ENCODE data around the gene SAMSN1.
"Not testable (repeated sequence)": the region's sequence is repeated elsewhere in the genome, so short reads cannot be mapped to it uniquely, and the experiment has no call there.

SAMSN1 gene

DNA sequence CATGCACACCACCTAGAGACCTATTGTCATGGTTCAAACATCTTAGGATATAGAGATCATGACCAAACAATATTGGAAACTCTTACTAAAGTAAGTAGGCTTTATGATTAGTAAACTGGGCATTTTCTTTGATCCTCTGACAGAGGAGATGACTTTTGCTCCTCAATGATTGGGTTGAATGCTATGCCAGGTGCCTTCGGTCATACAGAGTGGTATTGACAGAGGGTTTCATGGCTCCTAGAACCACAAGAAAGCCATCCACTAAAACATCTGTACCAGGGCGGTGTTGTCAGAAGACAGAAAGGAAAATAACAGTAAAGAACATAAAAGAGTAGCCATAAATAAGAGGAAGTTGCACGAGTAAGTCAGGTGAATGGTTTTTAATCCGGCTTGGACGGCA is 20.8 kb upstream of the SAMSN1 start:
- DNase-seq (ENCODE audit: low spot score) = no peak

DNA sequence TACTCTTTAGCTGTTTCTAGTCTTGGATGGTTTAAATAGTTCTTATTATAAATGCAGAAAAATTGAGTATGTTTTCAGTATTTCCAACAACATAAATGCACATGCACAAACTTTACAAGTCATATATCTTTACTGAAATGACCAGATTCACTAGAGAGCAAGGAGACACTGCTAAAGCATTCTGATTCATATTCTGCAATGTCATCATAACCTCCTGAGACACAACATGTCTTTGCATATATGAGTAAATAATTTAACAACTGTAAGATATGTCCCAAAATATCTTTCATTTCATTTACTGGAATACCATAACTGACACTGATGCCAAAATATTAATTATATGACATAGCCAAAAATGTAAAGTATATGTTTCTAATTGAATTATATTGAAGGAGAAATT is 16.8 kb upstream of the SAMSN1 start:
- DNase-seq (ENCODE audit: low spot score) = no peak

DNA sequence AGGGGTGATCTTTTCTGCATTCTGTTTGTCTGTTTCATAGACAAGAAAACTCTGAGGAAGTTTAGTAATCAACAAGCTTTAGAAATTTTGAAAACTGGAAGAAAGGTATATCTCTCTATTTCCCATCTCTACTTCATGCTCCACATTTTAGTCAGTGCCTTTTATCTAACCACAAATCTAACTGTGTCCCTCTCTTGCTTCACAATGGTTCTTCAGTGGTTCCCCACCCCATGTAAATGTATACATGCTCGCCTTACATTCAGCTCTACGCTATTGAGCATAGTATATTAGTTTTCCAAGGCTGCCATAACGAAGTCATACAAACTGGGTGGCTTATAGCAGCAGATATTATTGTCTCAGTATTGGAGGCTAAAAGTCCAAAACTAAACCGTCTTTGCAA is 14.4 kb upstream of the SAMSN1 start:
- DNase-seq (ENCODE audit: low spot score) = no peak

DNA sequence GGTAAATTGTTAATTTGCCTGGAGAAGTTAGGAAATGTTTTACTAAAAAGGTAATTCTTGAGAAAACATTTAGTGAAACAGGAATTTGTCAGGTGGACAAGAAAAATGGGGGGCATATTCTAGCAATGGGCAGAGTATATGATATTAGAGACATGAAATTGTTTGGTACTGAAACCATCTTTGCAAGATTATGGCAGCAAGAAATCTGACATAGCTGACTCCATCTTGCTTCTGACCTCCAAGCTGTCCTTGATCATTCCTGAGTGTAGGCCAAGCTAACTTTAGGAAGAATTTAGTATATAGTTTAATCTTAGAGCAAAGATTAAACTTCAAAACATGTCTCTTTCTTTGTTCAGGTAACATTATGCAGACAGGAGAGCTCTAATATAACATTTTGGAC is 14.0 kb upstream of the SAMSN1 start:
- no peak for DNase-seq (ENCODE audit: low spot score)

DNA sequence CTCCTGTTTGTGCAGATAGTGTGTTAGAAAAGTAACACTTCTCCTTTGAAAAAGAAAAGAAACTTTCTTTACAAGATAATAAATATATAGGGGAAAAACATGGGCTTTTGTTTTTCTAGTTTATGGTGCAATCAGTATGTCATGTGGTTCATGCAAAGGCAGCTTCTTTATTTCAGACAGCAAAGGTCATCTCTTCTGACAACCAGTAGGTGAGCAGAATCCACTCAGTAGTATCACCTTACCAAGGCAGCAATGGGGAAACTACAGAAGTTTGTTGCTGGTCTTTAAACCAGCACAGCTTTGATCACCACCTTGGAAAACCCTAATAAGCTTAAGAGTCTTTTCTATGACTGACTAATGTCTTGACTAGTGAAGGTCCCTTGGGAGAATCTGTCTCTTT is 13.0 kb upstream of the SAMSN1 start:
- no peak for DNase-seq (ENCODE audit: low spot score)

DNA sequence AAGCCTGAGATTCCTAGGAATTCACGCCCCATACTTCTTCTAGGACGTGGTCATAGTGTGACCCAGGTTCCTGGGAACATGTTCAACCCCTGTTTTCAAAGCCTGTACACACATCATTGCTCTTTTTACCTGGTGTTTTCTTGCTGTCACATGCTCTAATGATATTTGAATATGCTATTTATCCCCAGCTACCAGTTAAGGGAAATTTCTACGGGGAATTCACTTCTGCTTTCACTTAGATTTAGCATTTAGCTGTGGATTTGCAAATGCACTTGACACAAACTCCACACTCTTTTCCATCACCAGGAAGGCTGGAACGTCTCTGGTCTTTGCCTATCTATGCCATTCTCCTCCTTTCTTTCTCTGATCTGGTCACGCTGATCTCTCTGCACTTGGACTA is 11.3 kb upstream of the SAMSN1 start:
- no peak for DNase-seq (ENCODE audit: low spot score)

DNA sequence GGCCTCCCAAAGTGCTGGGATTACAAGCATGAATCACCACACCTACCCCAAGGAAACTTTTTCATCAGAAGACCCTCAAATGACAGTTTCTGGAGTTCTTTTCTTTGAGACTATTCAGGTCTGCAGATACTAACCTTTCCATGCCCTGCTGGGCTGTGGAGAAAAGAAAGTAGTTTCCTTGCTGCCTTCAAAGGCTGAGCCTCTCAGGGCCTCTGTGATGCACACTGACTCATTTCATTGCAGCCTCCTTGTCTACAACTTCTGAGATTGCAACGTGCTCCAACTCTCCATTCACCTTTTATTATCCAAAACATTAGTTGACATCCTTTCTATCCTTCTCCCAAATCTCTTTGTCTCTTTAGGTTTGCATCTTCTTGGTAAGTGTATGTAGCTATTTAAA is 8.8 kb upstream of the SAMSN1 start:
- no peak for DNase-seq (ENCODE audit: low spot score)

DNA sequence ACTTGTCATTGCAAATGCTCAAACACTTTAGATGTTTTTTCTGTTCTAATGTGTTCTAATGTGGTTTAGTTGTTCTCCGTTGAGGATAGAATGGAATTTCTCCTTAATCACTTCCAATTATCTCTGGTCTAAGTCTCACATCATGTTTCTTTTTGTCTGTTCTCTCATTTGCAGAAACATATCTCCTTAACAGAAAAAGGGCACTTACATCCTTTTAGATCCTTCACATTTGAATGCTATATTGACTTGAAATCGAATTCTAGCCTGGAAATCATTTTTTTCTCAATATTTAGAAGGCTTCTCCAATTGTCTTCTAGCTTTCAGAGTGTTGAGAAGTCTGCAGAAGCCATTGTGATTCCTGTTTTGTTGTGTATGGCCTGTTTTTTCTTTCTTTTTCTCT is 7.3 kb upstream of the SAMSN1 start:
- no peak for DNase-seq (ENCODE audit: low spot score)

DNA sequence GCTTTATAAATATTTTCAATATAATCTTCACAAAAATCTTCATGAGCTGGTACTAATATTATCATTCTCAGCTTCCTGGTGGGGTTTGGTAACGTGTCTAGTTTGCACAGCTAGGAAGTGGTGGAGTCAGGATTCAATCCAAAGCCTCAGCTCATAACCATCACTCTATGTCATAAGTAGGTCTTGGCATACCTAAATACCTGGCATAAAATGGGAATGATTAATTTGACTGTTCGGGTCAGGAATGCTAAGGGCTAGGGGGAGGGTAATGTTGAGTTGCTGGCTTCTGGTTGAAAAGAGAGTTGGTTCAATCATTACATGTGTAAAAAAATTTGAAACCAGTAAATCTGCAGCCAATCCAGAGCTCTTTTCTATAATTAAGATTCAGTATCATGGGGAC is 5.6 kb upstream of the SAMSN1 start:
- no peak for DNase-seq (ENCODE audit: low spot score)

DNA sequence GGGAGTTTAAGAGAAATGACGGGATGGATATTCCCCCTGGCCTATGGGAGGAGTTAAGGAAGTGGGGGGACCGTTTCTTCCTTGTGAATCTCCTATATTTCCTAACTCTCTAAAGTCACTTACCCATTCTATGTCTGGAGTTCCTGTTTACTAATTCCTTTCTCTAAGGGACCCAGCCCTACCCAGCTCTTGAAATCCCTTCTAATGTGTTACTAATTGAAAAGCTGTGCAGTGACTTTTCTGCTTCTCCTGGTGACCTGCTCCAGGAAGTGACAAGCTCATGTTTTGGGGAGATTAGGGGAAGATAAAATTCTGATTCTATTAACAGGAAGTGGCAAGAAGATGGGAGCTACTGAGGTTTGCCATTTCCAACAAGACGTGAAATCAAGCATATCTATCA is 4.0 kb upstream of the SAMSN1 start:
- DNase-seq (ENCODE audit: low spot score) = no peak

DNA sequence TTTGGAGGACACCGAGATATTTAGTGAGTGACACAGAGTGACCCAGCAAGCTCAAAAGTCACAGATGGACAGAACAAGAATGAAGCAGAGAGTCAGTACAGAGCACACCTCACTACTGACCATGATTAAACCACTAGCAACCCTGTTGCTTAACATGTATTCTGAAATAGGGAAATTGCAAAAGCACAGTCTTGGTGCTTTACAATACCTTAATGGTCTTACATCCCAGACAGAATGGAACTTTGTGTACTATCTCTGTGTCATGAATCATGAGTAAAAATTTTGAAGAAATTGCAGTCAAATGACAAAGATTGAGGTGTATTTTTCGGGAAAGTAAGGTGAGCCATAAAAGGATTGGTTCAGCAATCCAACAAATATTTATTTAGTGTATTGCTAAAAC is 2.7 kb upstream of the SAMSN1 start:
- DNase-seq (ENCODE audit: low spot score) = no peak

DNA sequence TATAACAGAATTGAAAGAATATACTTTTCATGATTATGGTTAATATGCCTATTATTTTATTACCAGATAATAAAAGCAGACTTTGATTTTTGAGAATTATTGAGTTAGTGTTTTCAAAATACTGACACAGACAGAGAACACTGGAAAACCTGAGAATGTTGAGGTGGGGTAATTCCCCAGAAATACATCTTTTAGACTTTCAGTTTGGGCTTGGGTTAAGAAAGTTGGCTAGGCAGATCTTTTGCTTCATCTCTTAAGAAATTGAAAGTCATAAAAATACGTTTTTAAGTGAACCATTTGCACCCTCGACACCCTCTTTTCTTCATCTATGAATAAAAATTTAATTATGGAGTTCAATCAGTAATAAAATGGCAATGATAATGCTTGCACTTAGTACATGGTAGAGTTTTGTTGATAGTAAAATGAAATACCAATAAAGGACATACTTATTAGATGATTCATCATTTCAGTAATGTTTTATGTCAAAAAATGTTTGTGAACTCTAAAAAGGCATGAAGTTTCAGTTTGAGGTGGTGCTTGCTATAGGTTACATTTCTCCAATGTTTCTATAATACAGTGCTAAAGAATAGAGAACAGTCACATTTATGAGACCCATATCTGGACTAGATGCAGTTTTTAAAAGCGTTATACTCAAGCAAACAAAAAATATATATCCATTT is 1.9 kb upstream of the SAMSN1 start:
- DNase-seq (ENCODE audit: low spot score) = no peak

DNA sequence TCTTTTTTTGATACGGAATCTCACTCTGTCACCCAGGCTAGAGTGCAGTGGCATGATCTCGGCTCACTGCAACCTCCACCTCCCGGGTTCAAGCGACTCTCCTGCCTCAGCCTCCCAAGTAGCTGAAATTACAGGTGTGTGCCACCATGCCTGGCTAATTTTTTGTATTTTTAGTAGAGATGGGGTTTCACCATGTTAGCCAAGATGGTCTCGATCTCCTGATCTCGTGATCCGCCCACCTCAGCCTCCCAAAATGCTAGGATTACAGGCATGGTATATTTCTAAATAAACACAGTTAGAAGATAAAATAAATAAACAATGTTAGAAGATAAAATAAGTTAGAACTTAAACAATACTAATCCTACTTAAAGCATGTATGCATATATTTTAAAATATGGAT is 604 bp upstream of the SAMSN1 start:
- not testable (repeated sequence) for DNase-seq (ENCODE audit: low spot score)

DNA sequence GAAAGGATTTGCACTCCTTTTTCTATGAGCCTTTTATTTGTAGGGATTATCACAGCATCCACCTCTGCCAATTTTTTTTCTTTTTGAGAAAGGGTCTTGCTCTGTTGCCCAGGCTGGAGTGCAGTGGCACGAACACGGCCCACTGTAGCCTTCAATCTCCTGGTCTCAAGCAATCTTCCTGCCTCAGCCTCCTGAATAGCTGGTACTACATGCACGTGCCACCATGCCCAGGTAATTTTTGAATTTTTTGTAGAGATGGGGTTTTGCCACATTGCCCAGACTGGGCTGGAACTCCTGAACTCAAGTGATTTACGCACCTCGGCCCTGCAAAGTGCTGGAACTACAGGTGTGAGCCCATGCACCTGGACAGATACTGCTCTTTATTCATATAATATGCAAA is 2.1 kb downstream of the SAMSN1 start:
- DNase-seq (ENCODE audit: low spot score) = no peak

DNA sequence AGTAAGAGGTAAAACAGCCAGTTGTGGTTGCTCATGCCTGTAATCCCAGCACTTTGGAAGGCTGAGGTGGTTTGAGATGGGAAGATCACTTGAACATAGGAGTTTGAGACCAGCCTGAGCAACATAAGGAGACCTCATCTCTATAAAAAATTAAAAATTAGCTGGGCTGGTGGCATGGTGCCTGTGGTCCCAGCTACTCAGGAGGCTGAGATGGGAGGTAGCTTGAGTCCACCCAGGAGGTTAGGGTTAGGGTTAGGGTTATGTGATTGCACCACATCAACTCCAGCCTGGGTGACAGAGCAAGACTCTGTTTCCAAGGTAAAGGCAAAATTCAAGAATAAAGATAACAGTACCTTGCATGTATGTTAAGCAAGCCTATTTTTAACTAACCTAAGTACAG is 3.5 kb downstream of the SAMSN1 start:
- no peak for DNase-seq (ENCODE audit: low spot score)

DNA sequence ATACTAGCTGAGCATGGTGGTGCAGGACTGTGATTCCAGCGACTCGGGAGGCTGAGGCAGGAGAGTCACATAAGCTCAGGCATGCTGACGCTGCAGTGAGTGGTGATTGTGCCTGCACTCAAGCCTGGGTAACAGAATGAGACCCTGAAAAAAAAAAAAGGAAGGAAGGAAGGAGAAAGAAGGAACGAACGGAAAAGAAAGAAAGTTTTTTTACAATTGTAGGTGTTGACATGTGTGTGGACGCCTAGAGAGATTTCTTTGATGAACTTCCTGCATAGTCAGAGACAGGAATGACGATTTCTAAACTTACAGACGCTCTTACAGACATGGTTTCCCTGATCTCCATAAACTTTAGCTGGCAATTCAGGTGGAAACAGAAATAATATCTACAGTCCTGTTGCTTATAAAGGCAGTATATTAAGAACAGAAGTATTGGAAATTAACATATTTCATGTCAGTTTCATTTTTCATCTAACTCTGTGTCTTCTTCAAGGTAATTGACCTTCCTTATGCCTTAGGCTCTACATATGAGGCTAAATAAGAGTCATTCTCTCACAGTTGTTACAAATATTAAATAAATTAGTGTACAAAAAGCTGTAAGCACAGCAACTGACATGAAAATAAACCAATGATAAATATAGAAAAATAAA is 4.1 kb downstream of the SAMSN1 start:
- no peak for DNase-seq (ENCODE audit: low spot score)

DNA sequence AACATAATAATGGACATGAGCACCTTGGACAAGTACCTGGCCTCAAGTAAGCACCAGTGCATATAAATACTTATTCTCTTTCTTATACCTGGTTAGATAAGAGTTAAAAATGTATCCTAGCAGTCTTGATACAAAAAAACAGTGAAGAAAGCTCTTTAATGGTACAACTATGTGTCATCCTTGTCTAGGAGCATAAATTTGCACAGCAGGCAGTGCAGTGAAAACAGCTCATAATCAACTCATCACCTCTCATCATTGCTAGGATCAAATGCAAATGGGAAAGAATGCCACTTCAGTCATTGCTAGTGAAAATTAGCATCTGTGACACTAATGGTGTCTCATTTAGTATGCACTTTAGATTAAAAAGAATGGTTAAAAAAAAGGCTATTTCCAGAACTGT is 7.6 kb downstream of the SAMSN1 start:
- DNase-seq (ENCODE audit: low spot score) = no peak

DNA sequence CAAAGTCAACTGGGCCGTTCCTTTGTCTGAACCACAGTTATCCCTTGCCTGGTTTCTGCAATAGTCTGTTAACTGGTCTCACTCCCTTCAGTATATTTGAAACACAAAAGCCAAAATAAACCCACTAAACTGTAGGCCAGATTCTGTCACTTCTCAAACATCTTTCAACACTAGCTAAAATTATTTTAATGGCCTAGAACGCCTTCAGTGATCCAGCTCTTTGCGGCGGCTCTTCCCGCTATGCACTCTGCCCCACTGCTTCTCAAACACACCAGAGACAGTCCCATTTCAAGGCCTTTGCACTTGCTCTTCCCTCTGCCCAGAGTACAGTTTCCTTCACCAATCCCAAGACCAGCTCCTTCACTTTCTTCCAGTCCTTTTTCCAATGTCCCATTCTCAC is 9.2 kb downstream of the SAMSN1 start:
- DNase-seq (ENCODE audit: low spot score) = no peak

DNA sequence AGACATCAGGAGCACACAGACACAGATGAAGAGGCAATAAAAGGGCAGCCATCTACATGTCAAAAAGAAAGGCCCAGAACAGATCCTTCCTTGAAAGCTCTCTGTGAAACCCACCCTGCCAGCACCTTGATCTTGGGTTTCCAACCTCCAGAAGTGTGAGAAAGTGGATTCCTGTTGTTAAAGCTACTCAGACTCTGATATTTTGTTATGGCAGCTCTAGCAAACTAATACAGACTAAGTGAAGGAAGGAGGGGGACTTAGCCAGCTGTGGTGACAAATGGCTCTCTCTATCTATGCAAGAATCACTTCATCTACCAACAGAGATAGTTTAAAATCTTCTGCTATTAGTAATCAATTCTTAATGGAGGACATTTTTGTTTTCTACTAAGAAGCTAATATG is 10.4 kb downstream of the SAMSN1 start:
- DNase-seq (ENCODE audit: low spot score) = no peak

DNA sequence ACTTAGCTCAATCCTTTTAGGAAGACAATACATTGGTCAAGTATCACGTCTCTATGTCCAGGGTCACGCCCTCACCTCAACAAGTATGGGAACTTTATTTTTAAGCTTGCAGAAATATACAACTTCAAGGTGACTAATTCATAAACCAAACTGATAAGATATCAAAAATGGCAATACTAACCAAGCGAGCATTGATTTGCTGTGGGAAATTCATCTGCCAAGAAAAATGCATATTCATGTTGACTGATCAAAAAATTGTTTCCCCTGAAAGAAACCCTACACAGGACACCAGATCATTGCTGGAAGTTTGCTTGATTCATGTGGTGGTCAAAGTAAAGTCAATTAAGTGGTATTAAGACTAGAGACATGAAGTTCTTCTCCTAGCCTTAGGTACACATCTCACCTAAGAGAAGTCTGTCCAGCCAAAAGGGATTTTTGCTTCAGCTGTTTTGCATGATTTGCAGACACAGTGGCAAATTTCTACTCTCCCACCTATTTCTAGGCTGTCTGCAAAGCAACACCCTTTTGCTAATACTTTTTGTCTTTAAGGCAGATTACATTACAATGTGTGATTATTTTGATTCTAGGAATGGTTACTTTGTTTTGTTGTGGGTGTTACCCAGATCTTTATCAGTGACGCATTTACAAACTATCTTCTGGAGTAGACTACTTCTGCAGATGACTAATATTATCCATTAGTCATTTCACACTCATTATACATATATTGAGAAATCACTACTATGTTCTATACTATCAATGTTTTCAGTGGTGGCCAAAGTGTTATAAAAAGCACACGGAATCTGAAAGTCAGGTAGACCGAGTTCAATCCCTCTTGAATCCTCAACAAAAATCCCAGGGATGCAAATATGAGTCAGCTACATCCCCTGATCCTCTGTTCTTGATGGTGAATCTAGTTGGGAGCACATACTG is 12.4 kb downstream of the SAMSN1 start:
- no peak for DNase-seq (ENCODE audit: low spot score)

DNA sequence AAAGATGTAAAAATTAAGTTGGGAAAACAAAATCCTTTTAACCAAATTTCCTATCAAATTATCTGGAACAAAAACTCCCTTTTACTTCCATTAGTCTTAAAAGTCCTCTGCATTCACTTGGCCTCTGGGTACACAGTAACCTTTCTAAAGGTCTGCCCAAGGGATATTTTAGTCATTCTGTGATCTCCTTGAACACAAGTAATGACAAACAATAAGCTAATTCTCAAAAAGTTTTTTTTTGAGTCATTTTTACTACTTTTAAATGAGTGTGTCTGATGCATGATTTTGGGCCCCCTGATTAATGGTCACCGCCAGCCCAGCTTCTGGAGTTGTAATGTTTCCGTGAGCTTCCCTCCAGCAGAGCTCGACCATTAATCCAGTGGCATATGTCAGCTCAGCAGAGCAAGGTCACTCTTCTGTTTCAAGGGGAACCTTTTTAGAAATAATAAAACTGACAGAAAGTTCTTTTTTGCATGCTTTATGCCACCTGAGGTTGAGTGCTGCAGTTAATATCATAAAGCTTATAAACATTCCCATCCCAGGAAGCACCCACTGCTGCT is 14.3 kb downstream of the SAMSN1 start:
- DNase-seq (ENCODE audit: low spot score) = no peak

DNA sequence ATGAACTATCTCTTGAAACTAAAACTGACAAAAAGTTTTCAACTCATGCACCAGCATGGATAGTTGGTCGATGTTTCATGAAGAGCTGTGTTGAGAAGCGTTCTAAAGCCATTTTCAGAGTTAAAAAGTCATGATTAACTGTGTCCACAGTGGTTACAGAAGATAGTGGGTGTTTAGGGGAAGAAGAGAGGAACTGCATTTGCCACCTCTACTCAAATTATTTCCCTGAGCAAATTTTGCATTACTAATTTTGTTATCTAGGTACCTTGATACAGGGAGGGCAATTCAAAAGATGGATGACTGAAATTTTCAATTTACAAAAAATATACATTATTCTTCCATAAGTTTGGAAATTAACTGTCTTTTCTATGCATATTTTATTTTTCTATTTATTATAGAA is 15.5 kb downstream of the SAMSN1 start:
- DNase-seq (ENCODE audit: low spot score) = no peak

DNA sequence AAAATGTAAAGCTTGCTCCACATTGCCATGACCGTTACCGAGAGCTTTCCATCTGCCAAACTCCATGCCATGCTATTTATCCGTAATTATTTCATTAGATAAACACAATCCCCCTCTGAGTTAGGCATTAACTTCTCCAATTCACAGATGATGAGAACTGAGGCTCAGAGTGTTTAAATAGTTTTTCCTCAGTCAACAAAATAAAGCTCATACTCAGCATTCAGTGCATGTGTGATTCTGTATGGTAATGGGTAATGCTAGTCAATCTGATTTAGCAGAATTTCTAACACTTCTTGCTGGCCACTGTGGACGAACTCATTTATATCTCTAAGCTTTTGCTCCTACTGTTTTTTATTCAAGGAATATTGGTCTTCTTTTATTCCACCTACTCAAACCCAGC is 17.3 kb downstream of the SAMSN1 start:
- DNase-seq (ENCODE audit: low spot score) = no peak
